H54 (cell line): ENCODE results near the gene BICDL1.

Experiments
- DNase-seq: peaks from one replicate; pipeline ENCODE4 v3.0.0; 2011; ENCODE audit warnings: low spot score, mixed read lengths; ENCODE audit not compliant: insufficient read length
- FAIRE-seq: peaks from 3 replicates; lab custom pipeline; 2011; peaks lifted over from hg19 to GRCh38; lab: Jason Lieb, UNC
- POLR2A ChIP-seq: IDR thresholded peaks from 2 replicates; pipeline ENCODE4 v1.6.1; 2011; ENCODE audit warnings: low read depth, mild to moderate bottlenecking, low read length

Gene BICDL1

DNA sequence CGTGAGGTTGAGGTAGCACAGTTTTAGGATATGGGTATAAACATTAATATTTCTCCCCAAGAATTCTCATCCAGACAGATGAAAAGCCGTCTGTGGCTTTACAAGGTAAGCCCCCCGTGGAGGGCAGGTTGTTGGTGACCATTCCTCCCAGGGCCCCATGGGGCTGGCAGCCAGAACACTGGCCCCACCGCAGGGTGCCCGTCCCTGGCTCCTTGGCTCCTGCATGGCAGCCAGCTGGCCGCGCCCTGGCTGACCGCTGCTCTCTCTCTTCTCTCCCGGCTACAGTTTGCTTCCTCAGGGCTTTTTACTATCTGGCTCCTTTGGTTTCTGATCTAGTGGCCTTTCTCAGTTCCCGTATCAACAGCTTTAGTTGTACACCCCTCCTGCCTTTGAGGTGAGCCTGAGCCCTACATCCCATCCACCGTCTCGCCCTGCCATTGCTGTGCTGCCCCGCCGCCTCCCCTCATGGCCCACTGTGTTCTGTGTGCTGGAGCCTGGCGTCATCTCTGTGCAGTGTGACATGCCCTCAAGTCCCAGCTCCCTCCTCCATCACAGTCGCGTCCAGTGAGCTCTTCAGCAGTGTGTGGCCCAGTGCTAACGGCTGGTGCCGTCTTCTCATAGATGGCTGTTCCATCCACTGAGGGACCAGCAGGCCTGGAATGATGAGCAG, 101.7 kb downstream of the BICDL1 start:
- TF ChIP-seq POLR2A, result no peak
- no peak for DNase-seq
- no peak for FAIRE-seq

DNA sequence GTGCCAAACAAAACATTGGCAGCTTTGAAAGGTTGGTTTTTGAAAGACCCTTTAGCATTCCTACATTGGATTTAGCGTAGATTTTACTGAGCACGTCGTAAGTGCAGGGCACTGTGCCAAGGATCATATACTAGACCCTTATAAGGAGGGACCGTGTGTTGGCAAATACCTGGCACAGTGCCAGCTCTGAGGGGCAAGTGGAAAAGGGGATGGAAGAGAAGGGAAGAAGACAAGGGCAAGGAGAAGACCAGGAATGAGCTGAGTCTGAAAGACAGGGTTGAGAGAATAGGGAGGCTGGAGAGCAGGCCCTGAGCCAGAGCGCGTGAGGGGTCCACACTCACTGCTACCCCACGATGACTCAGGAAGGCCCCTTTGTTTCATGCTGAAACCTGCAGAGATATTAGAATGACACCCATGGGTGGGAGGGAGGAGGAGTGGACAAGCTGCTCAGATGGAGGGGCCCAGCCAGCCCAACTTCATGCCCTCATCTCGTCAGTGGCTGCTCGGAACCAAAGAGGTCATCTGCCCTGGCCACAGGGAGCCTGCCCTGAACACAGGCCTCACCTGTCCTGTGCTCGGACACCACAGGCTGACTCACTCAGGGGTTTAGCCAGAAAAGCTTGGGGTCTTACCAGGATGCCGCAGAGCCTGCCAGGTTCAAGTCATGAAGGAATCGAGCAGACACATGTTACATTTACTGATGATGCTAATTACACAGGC, 102.5 kb downstream of the BICDL1 start:
- DNase-seq (no peak), FAIRE-seq (no peak)
- no peak for TF ChIP-seq POLR2A

DNA sequence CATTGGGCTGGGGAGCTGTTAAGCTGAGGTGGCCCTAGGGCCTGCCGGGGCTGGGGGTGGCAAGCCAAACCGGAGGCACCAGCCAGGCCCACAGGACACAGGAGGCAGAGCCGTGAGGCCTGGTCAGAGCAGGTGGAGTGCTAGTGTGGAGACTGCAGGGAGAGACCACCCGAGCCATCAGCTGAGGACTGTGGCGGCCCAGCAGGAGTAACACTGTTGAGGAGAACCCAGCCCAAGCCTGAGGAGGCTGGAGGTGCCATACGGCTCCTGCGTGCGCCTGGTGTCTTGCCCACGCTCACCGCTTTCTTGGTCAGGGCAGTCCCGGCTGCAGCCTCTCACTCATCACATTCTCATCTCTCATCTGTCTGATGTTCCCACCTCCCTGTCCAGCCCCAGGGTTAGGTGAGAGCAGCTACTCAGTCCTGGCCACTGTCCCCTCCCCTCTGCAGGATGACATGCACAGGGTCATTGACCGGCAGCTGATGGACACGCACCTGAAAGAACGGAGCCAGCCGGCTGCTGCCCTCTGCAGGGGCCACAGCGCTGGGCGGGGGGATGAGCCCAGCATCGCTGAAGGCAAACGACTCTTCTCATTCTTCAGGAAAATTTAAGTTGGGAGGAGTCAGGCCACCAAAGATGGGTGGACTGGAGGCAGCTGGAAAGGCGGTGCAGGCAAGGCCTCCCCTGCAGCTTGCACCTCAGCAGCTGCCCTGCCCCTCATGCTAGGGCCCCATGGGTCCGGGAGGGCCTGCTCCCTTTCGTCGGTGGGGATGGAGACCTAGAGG, 103.7 kb downstream of the BICDL1 start:
- no peak for DNase-seq
- no peak for FAIRE-seq
- no peak for TF ChIP-seq POLR2A

DNA sequence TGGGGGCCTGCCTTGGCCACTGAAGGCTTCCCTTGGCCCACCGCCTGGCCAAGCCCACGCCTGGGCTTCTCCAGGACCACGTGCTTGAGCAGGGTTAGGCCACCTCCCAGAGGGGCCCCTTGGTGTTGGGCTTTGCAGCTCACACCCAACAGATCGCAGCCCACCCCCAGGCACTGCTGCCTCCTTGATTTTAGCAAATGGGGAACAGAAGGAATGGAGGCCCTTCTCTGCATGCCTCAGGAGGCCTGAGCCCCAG, 104.2 kb downstream of the BICDL1 start:
- FAIRE-seq, result no peak
- TF ChIP-seq POLR2A, result no peak
- no peak for DNase-seq

DNA sequence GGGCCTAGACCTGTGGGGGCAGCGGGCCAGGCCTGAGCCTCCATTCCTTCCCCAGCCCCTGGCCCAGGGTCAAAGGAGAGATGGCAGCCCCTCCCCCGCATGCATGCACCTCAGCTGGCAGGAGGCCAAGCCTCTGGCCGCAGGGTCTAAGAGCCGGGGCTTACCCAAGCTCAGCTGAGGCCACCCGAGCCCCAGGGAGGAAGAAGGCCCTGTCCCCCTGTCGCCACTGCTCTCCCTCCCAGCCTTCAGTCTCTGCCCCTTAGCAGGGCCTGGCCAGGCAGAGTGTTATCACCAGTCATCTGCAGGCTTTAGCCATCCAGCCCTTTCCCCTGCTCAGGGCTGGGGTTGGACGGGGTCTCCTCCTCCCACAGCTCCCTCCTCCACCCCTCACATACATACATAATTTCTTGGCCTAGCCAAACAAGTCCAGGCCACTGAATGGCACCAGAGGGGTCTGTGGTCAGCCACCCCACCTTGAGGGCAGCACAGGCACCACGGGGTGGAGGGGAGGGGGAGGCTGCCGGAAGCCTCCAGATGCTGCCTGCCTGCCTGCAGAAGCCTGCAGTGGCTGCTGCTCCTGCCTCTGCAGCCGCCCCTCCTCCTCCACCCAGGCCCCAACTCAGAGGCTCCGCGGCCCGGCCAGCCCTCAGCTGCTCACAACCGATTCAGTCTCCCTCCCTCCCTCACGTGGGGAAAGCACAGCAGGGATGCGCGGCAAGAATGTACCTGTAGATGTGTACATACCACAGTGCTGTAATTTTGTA, 104.7 kb downstream of the BICDL1 start:
- no peak for DNase-seq
- TF ChIP-seq POLR2A, result no peak
- FAIRE-seq, result no peak

DNA sequence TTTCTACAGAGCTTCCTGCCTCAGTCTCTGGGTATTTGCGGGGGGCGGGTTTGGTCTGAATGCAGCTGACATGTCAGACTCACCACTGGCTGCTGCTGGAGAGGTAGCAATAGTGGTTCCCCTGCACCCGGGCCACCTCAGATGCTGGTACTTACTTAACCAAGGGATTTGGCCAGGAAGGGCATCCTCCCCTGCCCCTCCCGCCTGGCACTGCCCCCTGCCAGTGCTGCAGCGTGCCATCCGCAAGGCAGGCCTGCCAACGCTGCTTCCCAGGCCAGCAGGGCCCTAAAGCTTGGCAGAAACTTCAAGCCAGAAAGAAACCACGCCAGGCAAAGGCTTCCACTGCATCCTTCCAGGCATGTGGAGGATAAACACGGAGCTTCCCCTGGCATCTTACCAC, 105.4 kb downstream of the BICDL1 start:
- no peak for FAIRE-seq

DNA sequence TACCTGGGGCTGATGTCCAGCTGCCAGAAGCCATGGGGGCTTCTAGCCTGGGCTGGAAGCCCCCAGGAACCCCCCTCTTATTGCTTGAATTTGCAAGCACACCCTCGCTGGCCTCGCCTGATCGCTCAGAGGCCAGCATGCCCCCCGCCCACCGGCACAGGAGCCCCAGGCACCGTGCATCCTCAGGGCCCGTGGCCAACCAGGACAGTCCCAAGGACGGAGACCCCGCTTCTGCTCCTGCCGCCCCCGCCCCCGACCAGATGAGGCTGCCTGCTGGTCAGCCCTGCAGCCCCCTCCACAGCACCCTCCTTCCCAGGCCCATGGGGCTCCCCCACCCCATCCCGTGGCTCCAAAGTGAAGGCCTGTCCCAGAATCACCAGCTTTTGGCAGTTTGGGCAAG, 106.3 kb downstream of the BICDL1 start:
- no peak for DNase-seq
- FAIRE-seq, result no peak
- TF ChIP-seq POLR2A, result no peak

More for the DNA sequence above, 105.4 kb downstream of the BICDL1 start:
- TF ChIP-seq POLR2A, result no peak
- no peak for DNase-seq

DNA sequence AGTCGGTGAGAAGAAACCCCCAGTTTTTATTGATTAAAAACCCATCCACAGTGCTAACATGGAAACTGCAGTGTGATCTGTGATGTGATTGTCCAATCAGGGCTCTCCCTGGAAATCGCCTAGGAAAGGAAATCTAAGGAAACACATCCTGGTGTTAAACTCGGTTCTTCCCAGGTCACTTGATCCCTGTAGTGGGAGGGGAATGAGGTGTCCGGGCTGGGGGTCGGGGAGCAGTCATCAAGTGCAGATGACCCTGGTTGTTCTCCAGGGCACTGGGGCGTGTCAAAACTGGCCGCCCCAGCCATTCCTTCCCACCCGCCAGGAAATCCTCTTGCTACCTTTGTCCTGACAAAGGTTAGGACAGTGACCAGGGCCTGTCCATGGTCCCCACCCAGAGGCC, 106.7 kb downstream of the BICDL1 start:
- no peak for DNase-seq
- no peak for FAIRE-seq
- TF ChIP-seq POLR2A, result no peak

DNA sequence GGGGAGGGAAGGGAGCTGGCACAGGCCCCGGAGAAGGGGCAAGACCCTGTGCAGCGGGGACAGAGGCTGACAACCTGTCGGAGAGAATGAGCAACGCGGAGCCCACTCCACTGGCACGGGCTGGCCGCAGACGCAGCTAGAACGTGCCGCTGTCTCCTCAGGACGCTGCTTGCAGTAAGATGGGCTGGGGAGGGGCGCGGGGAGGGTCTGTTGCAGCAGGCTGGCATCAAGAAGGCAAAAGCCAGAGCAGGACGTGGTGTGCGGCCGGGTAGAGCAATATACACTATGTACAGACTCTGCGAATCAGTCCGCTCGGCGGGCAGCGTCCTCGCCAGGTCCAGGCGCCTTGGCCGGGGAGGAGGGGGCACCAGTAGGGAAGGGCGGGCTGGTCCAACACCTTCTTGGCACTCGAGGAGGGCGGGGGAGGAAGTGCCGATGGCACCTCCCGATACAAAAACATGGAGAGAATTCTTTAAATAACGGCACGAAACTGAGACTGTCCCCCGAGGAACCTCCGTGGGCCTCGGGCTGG, 107.7 kb downstream of the BICDL1 start:
- FAIRE-seq (no peak), DNase-seq (no peak)
- no peak for TF ChIP-seq POLR2A

DNA sequence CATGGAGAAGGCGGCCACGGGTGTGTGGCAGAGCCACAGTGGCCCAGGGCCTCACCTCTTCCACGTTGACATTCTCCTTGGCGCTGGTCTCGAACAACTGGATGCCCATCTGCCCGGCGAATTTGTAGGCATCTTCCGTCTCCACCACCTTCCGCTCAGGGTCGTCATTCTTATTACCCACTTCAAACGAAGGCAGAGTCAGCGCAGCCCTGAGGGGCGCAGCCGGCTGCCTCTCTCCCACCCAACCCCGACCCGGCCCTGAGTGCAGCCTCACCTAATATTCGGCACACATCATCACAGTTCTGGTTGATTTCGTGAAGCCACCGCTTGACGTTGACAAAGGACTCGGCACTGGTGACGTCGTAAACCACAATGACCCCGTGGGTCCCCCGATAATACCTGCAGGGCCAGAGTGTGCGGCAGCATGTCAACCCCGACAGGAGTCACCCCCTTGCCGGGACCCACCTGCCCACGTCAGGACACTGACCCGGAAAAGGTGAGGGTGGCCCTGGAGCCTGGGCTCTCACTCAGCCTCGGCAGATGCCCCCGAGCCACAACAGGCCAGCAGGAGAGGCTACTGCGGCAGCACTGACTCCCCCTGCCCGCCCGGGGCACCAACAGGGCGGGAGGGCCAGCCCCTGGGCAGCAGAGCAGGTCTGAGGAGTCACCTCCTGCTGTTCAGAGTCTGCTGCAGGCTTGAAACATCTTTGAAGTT, 109.9 kb downstream of the BICDL1 start:
- TF ChIP-seq POLR2A, result no peak
- no peak for DNase-seq
- FAIRE-seq, result no peak

DNA sequence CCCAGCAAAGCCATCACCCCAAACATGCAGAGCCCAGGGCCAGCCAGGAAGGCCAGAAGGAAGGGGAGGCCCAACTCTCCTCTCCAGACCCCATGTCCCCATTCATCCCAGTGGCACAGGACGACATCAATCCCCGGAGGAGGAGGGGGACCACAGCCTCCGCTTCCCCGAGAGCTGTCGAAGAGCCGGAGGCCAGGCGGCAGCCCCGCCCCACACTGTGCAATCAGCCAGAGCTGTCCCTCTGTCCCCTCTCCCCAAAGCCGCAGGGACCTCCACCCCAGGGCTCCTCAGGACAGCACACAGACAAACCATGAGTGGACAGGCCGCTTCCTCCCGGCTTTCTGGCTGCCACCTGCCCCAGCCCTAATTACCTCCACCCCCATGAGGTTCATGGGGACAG, 110.7 kb downstream of the BICDL1 start:
- FAIRE-seq (no peak), DNase-seq (no peak)
- TF ChIP-seq POLR2A, result no peak

DNA sequence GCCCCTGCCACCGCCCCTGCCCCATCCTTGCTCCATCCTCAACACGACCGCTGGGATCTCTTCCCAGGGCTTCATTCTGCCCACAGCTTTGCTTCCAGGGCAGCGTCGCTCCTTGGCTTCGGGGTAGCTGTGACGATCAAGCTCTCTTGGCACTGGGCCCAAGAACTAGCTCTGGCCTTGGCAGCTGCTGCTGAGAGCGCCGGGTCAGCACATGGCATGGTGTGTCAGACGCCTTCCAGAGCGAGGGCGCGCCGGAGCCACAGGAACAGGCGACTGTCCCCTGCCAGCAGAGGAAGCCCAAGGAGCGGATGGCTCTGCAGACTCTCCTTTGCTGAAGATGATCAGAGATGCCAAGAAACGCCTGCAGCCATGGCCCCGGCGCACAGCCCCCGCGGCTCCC, 111.6 kb downstream of the BICDL1 start:
- DNase-seq (no peak), FAIRE-seq (no peak)
- TF ChIP-seq POLR2A, result no peak

DNA sequence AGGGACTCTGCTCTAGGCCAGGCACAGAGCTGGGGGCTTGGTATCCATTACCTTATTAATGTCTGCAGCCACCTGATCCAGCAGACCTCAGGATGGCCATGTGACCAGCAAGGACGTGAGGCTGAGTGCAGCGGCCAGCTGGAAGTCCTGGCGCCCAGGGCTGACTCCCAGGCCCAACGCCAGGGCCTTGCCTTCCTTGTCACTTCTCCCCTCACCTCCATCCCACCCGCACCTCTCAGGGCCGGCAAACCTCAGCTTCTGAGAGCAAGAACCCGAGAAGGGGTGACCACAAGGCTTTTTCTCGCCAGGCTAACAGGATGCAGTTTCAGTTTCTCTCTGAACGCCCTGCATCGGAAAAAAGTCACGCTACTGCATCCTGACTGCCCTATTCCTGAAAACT, 112.1 kb downstream of the BICDL1 start:
- DNase-seq, result no peak
- no peak for TF ChIP-seq POLR2A
- no peak for FAIRE-seq
